ENCODE data around the gene OR5K1. TPM values are rescaled to one million over a fixed set of nuclear protein-coding genes. Genes with fewer than 3 reads are reported as not detected.

OR5K1 gene
- total and polyA plus RNA-seq, 2 of the 8 experiments (the other 6 are each of a cell fraction or from before 2014, with no cell fraction given), result not detected

Other genes with a start within 250 kb of the OR5K1 start
- not detected in 2 replicates for gene OR5H6, start 199.0 kb upstream of the OR5K1 start, total RNA-seq (2021; fragmentation: NEBNext Ultra II Directional; extraction: Animal tissue kit (Norgen Biotek cat#: 25700))
- 0.06 TPM in 1 of 2 replicates, not detected in the other for gene OR5H6, start 199.0 kb upstream of the OR5K1 start, polyA plus RNA-seq (2011; rRNA removed)
- gene OR5H2, start 180.7 kb upstream of the OR5K1 start, total RNA-seq (2021; fragmentation: NEBNext Ultra II Directional; extraction: Animal tissue kit (Norgen Biotek cat#: 25700)), result not detected in 2 replicates
- gene OR5H2, start 180.7 kb upstream of the OR5K1 start, polyA plus RNA-seq (2011; rRNA removed), result not detected in 2 replicates
- not detected in 2 replicates for gene OR5K4, start 109.3 kb upstream of the OR5K1 start, total RNA-seq (2021; fragmentation: NEBNext Ultra II Directional; extraction: Animal tissue kit (Norgen Biotek cat#: 25700))
- gene OR5K4, start 109.3 kb upstream of the OR5K1 start, polyA plus RNA-seq (2011; rRNA removed), result not detected in 2 replicates
- not detected in 2 replicates for gene OR5K3, start 72.5 kb upstream of the OR5K1 start, total RNA-seq (2021; fragmentation: NEBNext Ultra II Directional; extraction: Animal tissue kit (Norgen Biotek cat#: 25700))
- gene OR5K3, start 72.5 kb upstream of the OR5K1 start, polyA plus RNA-seq (2011; rRNA removed), result not detected in 2 replicates
- not detected in 2 replicates for gene OR5K2, start 34.5 kb downstream of the OR5K1 start, total RNA-seq (2021; fragmentation: NEBNext Ultra II Directional; extraction: Animal tissue kit (Norgen Biotek cat#: 25700))
- gene OR5K2, start 34.5 kb downstream of the OR5K1 start, polyA plus RNA-seq (2011; rRNA removed), result not detected in 2 replicates
- gene CLDND1, start 59.7 kb downstream of the OR5K1 start, total RNA-seq (2021; fragmentation: NEBNext Ultra II Directional; extraction: Animal tissue kit (Norgen Biotek cat#: 25700)), result 68.2 and 69.1 TPM in 2 replicates
- 104 and 152 TPM in 2 replicates for gene CLDND1, start 59.7 kb downstream of the OR5K1 start, polyA plus RNA-seq (2011; rRNA removed)
- not detected in 2 replicates for gene GPR15, start 68.8 kb downstream of the OR5K1 start, total RNA-seq (2021; fragmentation: NEBNext Ultra II Directional; extraction: Animal tissue kit (Norgen Biotek cat#: 25700))
- not detected in 2 replicates for gene GPR15, start 68.8 kb downstream of the OR5K1 start, polyA plus RNA-seq (2011; rRNA removed)
- gene CPOX, start 130.4 kb downstream of the OR5K1 start, total RNA-seq (2021; fragmentation: NEBNext Ultra II Directional; extraction: Animal tissue kit (Norgen Biotek cat#: 25700)), result 27.0 and 29.2 TPM in 2 replicates
- 15.2 and 17.4 TPM in 2 replicates for gene CPOX, start 130.4 kb downstream of the OR5K1 start, polyA plus RNA-seq (2011; rRNA removed)

Measured in H1 (cell line).